WI38 (cell line): ENCODE measurements around the gene POLE2.

Source experiments
- H3K4me3 ChIP-seq: 2 replicates; pipeline ENCODE4 v1.5.1; 2011; ENCODE audit warnings: low read depth, mild to moderate bottlenecking, control low read depth, low read length
- TF ChIP-seq, protein P1 (sequence below): IDR thresholded peaks from 2 replicates; pipeline ENCODE4 v1.5.1; 2012; ENCODE audit warnings: low read depth, mild to moderate bottlenecking, control low read depth, low read length

Gene POLE2

DNA sequence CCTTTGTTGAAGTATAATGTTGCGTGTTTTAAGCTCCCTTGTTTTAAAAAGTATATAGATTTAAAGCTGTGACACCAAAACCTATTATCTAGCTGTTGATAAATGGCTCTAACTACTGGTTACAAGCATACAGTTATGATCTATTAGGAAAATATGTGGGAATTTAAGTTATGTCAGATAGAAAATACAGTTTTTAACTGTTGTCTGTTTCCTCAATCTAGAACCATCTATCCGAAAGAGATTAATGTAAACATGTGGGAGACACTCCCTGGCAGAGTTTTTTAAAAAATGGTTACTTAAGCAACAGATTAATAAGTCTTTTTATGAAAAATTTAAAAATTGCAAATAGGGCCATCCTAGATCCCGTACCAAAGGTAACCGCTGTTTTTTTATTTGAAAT is 75.8 kb downstream of the POLE2 start:
- TF ChIP-seq, protein P1, sequence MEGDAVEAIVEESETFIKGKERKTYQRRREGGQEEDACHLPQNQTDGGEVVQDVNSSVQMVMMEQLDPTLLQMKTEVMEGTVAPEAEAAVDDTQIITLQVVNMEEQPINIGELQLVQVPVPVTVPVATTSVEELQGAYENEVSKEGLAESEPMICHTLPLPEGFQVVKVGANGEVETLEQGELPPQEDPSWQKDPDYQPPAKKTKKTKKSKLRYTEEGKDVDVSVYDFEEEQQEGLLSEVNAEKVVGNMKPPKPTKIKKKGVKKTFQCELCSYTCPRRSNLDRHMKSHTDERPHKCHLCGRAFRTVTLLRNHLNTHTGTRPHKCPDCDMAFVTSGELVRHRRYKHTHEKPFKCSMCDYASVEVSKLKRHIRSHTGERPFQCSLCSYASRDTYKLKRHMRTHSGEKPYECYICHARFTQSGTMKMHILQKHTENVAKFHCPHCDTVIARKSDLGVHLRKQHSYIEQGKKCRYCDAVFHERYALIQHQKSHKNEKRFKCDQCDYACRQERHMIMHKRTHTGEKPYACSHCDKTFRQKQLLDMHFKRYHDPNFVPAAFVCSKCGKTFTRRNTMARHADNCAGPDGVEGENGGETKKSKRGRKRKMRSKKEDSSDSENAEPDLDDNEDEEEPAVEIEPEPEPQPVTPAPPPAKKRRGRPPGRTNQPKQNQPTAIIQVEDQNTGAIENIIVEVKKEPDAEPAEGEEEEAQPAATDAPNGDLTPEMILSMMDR: no peak
- no peak overlapping the region for H3K4me3 ChIP-seq

DNA sequence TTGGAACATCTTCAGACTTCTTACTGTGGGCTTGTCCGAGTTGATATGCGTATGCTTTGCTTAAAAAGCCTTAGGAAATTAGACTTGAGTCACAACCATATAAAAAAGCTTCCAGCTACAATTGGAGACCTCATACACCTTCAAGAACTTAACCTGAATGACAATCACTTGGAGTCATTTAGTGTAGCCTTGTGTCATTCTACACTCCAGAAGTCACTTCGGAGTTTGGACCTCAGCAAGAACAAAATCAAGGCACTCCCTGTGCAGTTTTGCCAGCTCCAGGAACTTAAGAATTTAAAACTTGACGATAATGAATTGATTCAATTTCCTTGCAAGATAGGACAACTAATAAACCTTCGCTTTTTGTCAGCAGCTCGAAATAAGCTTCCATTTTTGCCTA is 80.4 kb downstream of the POLE2 start:
- TF ChIP-seq, protein P1: no peak
- H3K4me3 ChIP-seq: no peak overlapping the region

DNA sequence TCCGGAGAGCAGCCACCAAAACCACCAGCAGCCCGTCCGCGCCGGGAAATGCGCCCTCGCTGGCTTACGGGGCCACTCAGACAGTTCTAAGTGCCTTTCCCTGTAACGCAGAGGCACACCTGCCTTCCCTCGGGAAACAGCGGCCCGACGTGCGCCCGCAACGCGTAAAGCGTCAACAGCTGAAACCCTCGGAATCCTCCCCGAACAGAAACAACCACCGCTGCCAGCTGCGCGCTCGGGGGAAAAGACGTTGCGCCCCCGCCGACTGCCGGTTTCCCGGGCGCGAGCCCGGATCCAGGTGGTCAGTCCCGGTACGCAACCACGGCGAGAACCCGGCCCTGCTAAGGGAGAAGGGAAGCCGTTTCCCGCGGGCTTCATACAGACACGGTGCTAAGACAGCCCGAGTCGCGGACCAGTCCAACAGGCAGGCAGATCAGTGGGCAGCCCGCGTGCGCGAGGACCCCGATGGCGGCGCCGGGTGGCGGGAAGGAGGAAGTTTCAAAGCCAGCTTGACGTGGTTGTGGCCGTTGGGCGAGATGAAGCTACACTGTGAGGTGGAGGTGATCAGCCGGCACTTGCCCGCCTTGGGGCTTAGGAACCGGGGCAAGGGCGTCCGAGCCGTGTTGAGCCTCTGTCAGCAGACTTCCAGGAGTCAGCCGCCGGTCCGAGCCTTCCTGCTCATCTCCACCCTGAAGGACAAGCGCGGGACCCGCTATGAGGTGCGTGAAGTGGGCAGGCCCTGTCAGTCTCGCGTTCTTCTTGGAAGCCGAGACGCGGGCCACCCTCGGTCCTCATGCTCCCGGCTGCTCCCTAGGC is 89.3 kb downstream of the POLE2 start, which contains the start of gene LRR1:
TSS of gene LRR1 (plus strand) at position 456 of the 816 bp plus-strand sequence. CDS start at position 537, 81 bp downstream.
- TF ChIP-seq, protein P1: no peak
- H3K4me3 ChIP-seq: peak within 1 kb of the TSS; percentile 77

DNA sequence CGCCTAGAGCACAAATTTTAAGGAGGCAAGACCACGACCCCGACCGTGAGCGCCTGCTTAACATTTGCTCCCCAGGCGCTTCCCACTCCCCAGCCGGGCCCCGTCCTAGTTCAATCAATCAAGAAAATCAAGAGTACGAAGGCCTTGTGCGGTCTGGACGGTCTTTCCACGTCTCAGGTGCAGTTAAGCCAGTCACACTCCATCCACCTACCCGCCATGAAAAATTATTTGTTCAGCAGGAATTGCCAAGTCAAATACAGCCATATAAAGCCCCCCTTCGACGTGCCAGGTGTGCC is 89.9 kb downstream of the POLE2 start:
- peak overlapping the region; percentile 77 for H3K4me3 ChIP-seq
- TF ChIP-seq, protein P1: no peak

DNA sequence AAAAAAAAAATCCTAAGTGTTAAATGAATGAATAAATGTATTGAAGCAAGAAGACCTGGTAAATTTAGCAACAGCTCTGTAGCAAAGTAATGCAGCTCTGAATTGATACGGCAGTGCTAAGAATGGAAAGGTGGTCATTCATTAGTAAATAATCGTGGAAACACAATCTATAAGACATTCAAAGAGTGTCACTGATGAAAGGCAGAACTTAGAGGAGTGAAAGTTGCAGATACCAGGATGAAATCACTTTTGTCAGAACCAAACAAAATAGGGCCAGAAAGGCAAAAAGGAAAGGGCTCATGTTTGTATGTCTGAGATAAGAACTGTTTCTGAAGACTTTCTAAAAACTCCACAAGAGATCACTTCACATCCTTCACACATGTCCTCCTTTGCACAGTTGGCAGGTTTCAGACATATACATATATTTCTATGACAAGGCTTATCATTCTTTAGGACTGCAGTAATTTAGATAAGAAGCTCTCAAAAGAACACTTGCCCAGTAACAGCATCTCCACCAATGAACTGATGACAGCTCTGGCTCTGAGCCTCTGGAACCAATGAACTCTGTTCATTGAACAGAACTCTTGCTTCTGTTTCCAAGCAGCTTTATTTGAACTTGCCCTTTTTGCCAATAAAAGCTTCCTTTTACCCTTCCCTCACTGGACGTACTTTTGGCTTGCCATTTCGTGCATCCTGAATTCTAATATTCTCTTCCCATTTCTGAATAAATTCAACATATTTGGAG is 93.5 kb downstream of the POLE2 start:
- TF ChIP-seq, protein P1: no peak
- H3K4me3 ChIP-seq: no peak overlapping the region
